ENCODE results near the gene VGLL4.
"Not testable (repeated sequence)": the region's sequence is repeated elsewhere in the genome, so short reads cannot be mapped to it uniquely, and the experiment has no call there.

VGLL4 gene

DNA sequence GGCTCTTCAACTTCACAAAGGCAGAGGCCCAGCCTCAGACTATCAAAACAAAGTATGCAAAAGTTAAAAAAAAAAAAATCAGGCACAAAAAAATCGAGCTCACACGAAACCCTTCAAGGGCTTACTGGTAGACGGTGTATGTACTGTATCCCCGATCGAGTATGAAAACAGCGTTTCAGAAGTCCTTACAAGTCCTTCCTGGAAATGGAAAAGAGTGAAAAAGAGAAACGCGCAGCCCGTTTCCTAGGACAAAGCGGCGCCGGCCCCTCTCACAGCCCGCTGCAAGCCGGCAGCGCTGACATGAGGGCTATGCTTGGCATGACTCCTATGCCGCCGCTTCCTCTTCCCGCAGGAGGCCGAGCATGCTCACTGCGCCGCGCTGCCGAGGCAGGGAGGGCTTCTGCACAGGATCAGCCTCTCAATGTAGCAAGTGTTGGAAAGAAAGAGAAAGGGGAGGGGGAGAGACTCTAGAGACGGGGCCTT, at the start of gene VGLL4:
TSS of gene VGLL4 (minus strand) at position 311 of the 483 bp plus-strand sequence. CDS start 397 bp downstream, outside the sequence.
- peak; percentile 69 for DNase-seq

- DNase-seq = no peak
Observed at GRCh38 chr3:11692532-11692813, 48.8 kb upstream of the VGLL4 start.

GRCh38 chr3:11691767-11692531, 48.2 kb upstream of the VGLL4 start:
- no peak for DNase-seq

DNA sequence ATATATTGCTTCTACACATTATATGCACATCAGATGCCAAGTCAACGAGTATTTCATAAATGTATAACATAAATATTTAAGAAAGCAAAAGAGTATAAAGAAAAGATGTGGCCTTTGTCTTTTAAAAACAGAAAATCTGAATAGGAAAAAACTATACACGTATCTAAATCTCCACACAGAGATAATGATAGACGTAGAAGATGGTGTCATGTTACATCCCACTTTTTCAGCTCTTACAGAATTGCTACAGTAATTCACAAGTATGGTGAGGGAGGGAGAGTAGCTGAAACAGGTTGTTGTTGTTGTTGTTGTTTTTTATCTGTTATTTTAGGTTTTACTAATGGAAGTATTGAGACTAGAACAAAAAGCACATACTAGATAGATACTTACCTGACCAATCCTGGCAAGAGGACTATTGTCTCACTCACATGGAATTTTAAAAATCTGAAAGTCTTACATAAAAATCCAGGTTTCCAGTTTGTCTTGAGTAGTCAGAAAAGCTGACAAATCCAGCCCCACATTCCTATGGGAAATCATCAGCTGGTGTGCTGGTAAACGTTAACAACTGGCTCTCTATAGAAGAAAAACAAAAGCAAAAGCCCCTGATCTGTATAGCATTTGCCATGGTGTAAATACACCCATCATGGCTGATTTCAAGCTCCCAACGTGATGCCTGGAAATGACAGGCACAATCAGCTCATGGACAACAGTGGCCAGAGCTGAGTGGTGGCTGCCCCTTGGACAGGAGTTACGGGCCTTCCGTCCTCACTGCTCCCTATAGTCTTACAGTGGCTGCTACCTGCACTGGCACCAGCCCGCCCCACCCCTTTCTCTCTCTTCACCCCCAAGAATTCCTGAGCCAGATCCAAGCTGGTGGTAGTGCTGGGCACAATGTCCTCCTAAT, 47.4 kb upstream of the VGLL4 start:
- DNase-seq = no peak

- no peak for DNase-seq
Observed at GRCh38 chr3:11689749-11690148, 46.0 kb upstream of the VGLL4 start.

- not testable (repeated sequence) for DNase-seq
Observed at GRCh38 chr3:11684980-11685379, 41.3 kb upstream of the VGLL4 start.

- no peak for DNase-seq
Observed at GRCh38 chr3:11680509-11680908, 36.8 kb upstream of the VGLL4 start.

DNA sequence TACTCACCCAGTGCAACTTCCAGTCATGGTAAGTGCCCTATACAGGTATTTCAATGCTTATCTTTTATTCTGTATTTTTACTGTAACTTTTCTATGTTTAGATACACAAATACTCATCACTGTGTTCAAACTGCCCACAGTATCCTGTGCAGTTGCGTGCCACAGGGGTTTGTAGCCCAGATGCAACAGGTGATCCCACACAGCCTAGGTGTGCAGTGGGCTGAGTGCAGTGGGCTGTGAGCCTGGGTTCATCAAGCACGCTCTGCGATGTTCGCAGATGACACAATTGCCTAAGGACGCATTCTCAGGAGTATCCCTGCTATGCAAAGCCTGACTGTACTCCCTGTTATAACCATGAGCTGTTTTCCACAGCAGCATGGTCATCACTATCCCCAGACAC, 36.2 kb upstream of the VGLL4 start:
- no peak for DNase-seq

GRCh38 chr3:11672363-11672762, 28.6 kb upstream of the VGLL4 start:
- no peak for DNase-seq

DNA sequence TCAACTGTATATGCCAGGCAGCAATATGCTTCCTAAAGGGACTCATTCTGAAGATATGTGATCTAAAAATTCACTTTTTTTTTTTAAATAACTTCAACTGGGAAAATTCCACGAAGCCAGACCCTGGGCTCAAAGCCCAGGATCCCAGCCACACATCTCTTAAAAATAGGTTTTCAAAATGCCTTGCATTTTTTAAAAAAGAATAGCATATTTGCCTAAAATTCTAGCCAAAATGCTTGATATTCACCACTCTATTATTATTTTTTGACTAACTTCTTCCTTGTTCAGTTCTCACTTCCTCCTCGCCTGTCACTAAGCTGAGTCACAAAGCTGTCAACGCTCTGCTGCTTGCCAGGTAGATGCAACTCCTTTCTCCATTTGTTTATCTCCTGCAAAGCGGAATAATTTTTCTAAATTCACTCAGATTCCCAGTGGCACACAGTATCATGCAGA, 28.0 kb upstream of the VGLL4 start:
- DNase-seq = no peak

DNA sequence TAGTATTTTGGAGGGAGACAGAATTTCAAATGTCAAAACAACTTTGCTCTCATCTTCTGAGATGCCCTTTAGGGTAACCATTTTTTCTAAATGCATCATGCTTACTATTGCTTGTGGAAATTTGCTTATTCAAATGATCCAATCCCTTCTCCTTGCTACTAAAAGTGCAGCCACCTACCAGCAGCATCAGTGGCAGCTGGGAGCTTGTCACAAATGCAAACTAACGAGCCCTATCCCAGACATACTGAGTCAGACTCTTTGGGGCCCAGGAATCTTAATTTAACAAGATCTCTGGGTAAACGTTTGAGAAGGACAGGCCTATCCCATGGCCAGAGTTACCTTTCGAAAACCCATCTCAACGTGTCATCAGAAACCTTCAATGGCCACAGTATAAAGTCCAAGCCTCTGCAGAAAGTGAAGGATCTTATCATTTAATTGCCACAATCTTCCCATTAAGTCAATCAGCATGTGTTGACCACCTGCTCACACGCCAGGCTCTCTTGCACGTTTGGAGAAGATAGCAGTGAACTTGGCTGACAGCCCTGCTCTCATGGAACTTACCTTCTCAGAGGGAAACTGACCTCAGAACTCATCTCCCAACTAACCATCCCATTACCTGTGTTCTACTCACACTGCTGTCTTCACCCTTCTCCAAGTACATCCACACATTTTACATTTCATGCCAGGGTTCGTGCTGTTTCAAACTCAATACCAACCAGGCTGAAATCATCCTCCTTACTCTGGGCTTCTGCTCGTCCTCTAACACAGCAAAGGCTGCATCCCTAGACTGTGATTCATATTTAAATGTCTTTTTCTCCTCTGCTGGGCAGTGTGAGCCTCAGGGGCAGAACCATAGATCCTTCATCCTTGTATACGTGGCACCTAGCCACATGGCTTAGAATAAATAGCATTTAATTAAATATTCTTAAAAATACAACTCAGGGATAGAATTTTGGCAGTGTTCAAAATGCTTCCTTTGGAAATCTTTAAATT, 24.8 kb upstream of the VGLL4 start:
- DNase-seq = no peak

GRCh38 chr3:11665331-11665730, 21.6 kb upstream of the VGLL4 start:
- no peak for DNase-seq

- DNase-seq = no peak
Observed at GRCh38 chr3:11662392-11662990, 18.8 kb upstream of the VGLL4 start.

GRCh38 chr3:11661827-11662226, 18.1 kb upstream of the VGLL4 start:
- no peak for DNase-seq

DNA sequence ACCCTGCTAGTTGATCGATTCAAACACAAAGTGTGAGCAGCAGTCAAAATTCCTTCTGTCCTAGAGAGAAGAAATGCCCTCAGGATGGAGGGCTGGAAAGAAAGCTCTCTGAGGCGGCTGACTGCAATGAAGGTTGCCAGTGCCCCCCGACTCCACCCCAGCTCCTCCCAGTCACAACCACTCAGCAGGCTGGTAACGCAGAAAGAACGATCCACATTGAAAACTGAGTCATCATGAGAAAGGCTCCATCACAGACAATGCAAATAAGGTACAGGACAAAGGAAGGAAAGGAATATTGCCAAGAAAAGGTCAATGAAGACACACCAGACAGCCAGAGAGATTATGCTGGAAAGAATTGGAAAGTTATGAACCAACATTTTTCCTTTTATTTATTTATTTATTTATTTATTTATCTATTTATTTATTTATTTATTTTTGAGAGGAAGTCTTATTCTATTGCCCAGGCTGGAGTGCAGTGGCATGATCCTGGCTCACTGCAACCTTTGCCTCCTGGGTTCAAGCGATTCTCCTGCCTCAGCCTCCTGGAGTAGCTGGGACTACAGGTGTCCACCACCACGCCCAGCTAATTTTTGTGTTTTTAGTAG, 17.4 kb upstream of the VGLL4 start:
- DNase-seq = no peak

- peak; percentile 20 for DNase-seq
Observed at GRCh38 chr3:11660242-11660641, 16.5 kb upstream of the VGLL4 start.

DNA sequence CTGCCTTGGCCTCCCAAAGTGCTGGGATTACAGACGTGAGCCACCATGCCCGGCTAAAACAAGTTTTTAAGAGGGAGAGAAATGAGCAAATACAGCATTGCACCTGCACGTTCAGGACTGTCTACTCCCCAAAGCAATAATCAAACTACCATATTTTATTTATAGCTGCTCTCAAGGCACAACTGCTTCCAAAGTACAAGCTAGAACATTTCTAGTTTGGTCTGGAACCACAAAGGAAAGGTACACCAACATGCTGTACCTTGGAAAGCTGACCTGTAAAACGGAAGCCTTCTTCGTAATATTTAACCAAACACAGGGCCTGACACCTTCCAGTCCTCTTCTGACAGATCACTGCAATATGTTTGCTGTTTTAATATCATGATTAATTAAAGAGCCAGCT, 14.5 kb upstream of the VGLL4 start:
- DNase-seq = no peak

GRCh38 chr3:11655196-11655928, 11.6 kb upstream of the VGLL4 start:
- DNase-seq = peak; percentile 11

DNA sequence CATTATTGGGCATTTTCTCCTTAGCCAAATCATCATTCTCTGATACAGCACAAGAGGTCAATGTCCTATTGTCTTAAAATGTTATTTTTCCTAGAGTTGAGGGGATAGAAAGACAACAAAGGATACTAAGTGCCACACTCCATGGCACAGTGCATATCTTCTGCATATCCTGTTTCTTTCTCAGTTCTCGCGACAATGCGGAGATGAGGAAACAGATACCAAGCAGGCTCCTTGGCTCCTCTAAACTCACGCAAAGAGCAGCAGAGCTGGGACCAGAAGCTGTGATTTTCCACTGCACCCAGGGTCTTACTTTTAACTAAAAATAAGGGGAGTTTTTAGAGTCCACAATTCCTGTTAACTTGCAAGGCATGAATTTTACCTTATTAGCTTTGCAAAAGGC, 10.5 kb upstream of the VGLL4 start:
- DNase-seq = no peak

DNA sequence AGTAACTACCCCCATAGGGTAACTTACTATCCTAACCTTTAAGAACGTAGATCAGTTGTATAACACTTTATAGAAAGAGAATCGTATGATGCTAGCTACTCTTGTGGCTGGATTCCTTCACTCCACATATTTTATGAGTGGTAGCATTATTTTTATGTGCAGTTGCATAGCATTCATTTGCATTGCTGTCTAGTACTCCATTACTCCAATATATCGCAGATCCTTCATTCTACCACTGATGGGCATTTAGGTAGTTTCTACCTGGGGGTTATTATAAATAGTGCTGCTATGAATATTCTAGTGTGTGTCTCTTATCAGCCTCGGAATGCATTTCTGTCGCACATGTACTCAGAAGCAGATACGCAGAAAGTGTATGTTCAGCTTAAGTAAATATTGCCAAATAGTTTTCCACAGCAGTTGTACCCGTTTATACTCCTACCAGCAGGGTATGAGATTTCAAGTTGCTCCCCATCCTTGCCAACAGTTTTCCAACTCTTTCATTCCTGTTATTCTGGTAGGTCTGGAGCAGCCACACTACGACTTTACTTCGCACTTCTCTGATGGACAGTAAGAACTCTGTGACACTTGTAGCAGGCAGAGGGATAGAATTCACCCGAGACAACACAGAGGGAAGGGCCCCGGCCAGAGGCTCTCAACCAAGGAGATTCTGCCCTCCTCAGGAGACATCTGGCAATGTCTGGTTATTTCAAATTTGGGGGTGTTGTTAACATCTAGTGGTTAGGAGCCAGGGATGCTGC, 9.8 kb upstream of the VGLL4 start:
- no peak for DNase-seq

Measured in NCI-H1092 treated with DMSO at 0.1 percent for 48 hours (cell line).